Colon (tissue), 2 donors: ENCODE data around the gene CDH4.

Source experiments
- FAIRE-seq: peaks from 2 replicates; lab custom pipeline; 2012; peaks lifted over from hg19 to GRCh38; lab: Jason Lieb, UNC
- donor health status: control.
- donor health status: control.

CDH4 gene

GRCh38 chr20:61301711-61302525 is 49.9 kb downstream of the CDH4 start:
- no peak for FAIRE-seq

GRCh38 chr20:61303217-61303616 is 51.2 kb downstream of the CDH4 start:
- no peak for FAIRE-seq

DNA sequence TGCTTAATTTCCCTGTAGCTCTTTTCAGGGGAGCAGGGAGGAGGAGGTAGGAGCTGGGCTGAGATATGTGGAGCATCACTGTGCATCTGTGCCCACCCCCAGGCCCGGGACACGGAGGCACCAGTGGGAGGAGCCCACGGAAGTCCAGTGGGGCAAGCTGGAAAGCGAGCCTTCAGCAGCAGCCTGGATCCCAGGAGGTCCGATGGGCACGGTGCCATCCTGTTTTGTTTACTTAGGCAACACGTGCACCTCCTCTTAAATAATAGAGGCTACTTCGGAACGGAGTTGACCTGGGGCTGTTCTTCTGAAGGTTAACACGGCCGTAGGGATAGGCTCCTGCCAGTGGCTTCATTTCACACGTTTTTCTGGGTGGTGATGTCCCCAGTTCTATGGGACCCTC is 51.6 kb downstream of the CDH4 start:
- no peak for FAIRE-seq

GRCh38 chr20:61304750-61305149 is 52.7 kb downstream of the CDH4 start:
- FAIRE-seq, result no peak

DNA sequence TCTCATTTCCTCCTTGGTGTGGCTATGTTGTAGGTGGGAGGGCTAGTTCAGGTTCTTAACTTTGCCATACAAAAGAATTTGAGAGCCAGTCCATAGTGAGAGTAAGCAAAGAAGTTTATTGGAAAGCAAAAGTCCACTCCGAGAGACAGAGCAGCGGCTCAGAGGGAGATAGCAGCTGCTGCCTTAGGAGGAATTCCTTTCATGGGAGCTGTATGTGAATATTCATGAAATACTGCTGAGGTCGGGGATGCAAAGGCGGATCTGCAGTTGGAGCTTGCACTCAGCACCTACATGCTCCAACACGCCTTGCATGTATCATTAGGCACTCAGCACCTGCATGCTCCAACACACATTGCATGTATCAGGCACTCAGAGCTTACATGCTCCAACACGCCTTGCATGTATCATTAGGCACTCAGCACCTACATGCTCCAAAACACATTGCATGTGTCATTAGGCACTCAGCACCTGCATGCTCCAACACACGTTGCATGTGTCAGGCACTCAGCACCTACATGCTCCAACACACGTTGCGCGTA is 54.9 kb downstream of the CDH4 start:
- no peak for FAIRE-seq

GRCh38 chr20:61307686-61308476 is 55.8 kb downstream of the CDH4 start:
- no peak for FAIRE-seq

DNA sequence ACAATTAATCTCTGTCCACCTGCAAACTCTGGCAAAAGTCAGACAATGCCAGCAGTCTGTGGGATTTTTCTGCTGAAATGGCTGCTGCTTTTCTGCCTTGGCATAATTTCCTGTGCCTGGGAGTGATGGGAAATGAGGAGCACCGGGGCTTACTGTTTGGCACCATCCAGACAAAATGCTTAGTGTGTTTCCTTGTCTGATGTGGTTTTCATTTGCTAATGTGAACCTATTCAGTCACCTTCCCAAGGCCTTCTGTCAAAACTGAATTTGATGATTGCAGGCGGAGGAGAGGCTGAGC is 56.4 kb downstream of the CDH4 start:
- no peak for FAIRE-seq

GRCh38 chr20:61310954-61311353 is 58.9 kb downstream of the CDH4 start:
- no peak for FAIRE-seq

- no peak for FAIRE-seq
Observed at GRCh38 chr20:61311656-61312387, 59.8 kb downstream of the CDH4 start.

DNA sequence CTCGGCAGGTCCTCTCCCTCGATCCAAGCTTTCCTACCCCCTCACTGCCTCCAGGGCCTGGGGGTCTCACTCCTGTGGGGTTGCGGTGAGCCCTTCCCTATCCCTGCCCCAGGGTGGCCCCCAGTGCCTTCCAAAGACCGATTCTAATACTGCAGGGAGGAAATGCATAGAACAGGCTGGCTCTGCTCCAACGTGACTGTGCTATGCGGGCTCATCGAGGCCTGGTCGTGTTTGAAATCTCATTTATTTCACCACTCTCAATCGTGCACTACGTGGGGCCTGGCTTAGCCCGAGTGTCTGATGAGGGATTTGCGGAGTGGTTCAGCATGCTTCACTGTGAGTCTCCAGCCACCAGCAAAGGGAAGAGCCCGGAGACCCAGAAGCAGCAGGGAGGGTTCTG is 60.9 kb downstream of the CDH4 start:
- FAIRE-seq, result no peak

DNA sequence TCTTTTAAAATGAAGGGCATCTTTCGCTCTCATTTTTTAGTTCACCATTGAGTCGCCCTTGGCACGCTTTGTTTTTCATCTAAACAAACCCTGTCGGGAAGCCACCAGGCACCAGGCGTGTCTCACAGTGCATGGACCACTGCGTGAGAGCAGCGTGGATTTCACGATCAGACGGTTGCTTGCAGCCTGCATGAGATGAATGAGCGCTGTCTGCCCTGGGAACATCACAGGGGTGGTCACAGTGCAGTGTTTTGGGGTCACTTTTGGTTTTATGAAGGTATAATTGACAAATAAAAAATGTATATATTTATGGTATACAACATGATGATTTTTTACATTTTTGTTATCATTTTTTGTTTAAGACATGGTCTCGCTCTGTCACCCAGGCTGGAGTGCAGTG is 61.3 kb downstream of the CDH4 start:
- no peak for FAIRE-seq

- no peak for FAIRE-seq
Observed at GRCh38 chr20:61314326-61315010, 62.4 kb downstream of the CDH4 start.

DNA sequence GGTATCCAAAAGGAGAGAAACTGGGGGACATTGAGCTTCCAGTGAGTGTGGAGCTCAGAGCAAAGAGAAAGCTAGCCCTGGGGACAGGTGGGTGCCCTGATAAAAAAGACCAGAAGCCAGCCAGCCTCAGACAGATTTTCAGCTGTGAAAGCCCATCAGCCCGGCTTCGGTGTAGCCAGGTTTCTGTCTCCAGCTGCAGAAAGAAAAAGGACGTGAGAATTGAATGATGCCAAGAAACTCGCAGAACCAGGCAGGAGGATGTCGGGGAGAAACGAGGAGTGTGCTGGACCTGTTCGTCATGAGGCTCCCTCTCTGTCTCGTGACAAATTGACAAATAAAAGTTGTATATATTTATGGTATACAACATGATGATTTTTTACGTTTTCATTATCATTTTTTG is 63.3 kb downstream of the CDH4 start:
- FAIRE-seq, result no peak

- no peak for FAIRE-seq
Observed at GRCh38 chr20:61316346-61316745, 64.3 kb downstream of the CDH4 start.

DNA sequence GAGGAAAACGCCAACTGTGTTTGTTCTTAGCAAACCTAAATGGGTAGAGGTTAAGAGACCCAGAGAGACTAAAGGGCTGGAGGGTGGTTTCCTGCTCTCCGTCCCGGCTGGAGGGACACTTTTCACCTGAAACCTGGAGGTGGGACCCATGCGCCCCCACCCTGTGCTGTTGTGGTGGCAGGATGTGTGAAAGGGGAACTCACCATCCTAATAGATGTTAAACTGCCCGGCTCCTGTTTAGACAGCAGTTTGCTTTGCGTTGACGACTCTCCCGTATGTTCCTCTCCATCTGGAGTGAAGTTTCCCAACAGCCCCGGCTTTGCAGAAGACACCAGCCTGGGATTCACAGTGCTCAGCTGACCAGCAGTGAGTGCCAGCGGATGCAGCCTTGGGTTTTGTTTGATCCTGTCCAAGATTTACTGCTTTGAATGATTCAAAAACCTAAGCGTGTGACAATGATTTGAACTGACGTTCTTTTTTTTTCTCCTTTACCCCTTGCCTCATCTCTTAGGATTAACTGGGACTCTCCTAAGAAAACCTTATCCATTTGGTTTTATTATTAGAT is 66.0 kb downstream of the CDH4 start:
- FAIRE-seq, result no peak

DNA sequence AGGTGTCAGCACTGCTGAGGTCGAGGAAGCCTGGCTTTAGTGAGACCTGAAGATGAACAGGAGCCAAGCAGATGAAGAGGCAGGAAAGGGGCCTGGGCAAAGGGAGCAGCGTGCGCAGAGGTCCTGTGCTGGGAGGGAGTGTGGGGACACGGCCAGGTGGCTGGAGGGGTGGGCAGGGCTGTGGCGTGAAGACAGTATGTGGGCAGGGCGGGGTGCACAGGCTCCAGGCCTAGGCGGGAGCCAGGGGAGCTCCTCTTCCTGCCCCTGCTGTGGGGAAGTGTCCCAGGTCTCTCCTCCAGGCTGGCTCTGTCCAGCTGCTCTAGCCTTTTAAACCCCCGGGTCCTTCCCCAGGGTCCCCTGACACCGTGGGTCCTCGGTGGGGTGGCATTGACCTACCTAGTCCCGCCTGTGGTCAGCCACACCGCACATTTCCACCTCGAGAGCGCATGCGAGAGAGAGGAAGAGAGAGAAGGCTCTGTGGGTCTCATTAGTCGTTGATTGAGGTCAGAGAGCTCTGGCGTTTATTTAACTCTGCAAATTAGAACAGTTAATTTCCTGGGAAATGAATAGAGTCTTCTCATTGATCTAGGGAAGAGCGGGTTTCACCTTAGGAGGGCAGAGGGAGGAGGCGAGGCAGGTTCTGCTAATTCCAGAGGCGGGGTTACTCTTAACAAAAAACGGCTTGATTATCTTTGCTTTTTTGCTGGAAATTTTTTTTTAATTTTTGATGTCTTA is 68.8 kb downstream of the CDH4 start:
- FAIRE-seq, result no peak

DNA sequence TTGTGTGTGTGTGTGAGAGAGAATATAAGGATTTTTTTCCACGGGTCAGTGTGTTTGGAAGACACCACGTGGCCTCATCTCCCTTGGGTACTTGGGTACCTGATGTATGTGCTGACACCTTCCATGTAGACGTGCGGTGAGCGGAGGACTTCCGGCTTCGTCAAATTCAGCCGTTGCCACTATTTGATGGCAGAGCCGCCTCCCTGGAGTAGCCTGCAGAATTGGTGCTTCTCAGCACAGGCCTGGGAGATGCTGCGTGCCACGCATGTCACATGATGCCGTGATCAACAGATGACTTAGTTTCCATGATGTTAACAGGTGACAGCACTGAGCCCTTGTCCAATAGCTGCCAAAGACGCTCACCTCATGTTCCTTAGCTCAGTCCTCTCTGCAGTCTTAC is 69.4 kb downstream of the CDH4 start:
- FAIRE-seq, result no peak

- no peak for FAIRE-seq
Observed at GRCh38 chr20:61322151-61322865, 70.2 kb downstream of the CDH4 start.

GRCh38 chr20:61324906-61325305 is 72.8 kb downstream of the CDH4 start:
- no peak for FAIRE-seq

DNA sequence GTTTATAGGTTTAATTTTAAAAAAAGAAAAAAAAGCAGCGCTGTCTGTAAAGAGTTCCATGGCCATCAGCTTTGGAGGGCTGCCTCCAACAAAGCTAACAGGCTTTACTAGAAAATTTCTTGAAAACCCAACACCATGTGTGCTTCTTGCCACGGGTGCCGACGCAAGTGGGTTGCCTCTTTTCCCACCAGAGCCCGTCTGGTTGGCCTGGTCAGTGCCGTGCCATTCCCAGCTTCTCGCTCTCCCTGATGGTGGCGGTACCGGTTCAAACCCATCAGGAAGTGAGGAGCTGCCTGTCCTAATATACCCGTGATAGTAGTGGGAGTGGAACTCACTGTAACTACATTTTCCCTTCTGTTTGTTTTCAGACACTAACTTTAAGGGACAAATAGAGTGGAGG is 73.7 kb downstream of the CDH4 start:
- FAIRE-seq, result no peak
